ENCODE data around the gene ERLEC1. TPM values are rescaled to one million over a fixed set of nuclear protein-coding genes. Genes with fewer than 3 reads are reported as not detected.
"Not testable (repeated sequence)": the region's sequence is repeated elsewhere in the genome, so short reads cannot be mapped to it uniquely, and the experiment has no call there.

ERLEC1 gene
- total RNA-seq, 4 donors from 2014 or later = 30.9 to 86.1 (median 36.5) TPM

- H3K4me1 ChIP-seq = no peaks in the 10 kb centered on the region
- H3K4me3 ChIP-seq = no peak overlapping the region
- WGBS = 75% methylated on average over 2 of the region's 2 CpGs
- H3K27me3 ChIP-seq = no peaks in the 10 kb centered on the region
- no peaks in the 10 kb centered on the region for H3K36me3 ChIP-seq
- no peak overlapping the region for H3K27ac ChIP-seq
- TF ChIP-seq CTCF (IDR thresholded peaks at IDR 0.05) = no peak
- TF ChIP-seq EP300 (IDR thresholded peaks at IDR 0.05) = no peak
- TF ChIP-seq POLR2AphosphoS5 (IDR thresholded peaks at IDR 0.05) = no peak
- no peak for TF ChIP-seq POLR2A (IDR thresholded peaks at IDR 0.05)
- no peak for DNase-seq (ENCODE audit: low spot score in 2 of 2)
- no peaks in the 10 kb centered on the region for H3K9me3 ChIP-seq
These were observed 56.8 kb downstream of the ERLEC1 start for GRCh38 chr2:53843595-53843994.

- Histone ChIP-seq H3K4me1 (no peaks in the 10 kb centered on the region), H3K27ac (no peak overlapping the region), H3K36me3 (no peaks in the 10 kb centered on the region), H3K9me3 (no peaks in the 10 kb centered on the region), H3K4me3 (no peak overlapping the region), H3K27me3 (no peaks in the 10 kb centered on the region)
- TF ChIP-seq CTCF (IDR thresholded peaks at IDR 0.05) (no peak), EP300 (IDR thresholded peaks at IDR 0.05) (no peak), POLR2A (IDR thresholded peaks at IDR 0.05) (no peak), POLR2AphosphoS5 (IDR thresholded peaks at IDR 0.05) (no peak)
- DNase-seq (ENCODE audit: low spot score in 2 of 2) = no peak
- WGBS = 94% methylated on average over 2 of the region's 2 CpGs
These were observed 61.2 kb downstream of the ERLEC1 start for GRCh38 chr2:53848062-53848461.

GRCh38 chr2:53851052-53851757, 64.4 kb downstream of the ERLEC1 start:
- peaks cover 14% of the 10 kb centered on the region for H3K36me3 ChIP-seq

GRCh38 chr2:53852532-53852931, 65.7 kb downstream of the ERLEC1 start:
- H3K4me1 ChIP-seq = no peaks in the 10 kb centered on the region
- no peaks in the 10 kb centered on the region for H3K9me3 ChIP-seq
- DNase-seq (ENCODE audit: low spot score in 2 of 2) = no peak
- H3K27ac ChIP-seq = no peak overlapping the region
- peaks cover 14% of the 10 kb centered on the region for H3K36me3 ChIP-seq
- H3K4me3 ChIP-seq = no peak overlapping the region
- no peak for TF ChIP-seq POLR2A (IDR thresholded peaks at IDR 0.05)
- TF ChIP-seq CTCF (IDR thresholded peaks at IDR 0.05) = no peak
- WGBS = 96% methylated on average over 4 of the region's 4 CpGs
- H3K27me3 ChIP-seq = no peaks in the 10 kb centered on the region

More at GRCh38 chr2:53851052-53851757, 64.4 kb downstream of the ERLEC1 start:
- not testable (repeated sequence) for DNase-seq (ENCODE audit: low spot score in 2 of 2); H3K9me3 ChIP-seq; H3K27ac ChIP-seq; H3K4me3 ChIP-seq; H3K4me1 ChIP-seq; H3K27me3 ChIP-seq
- 85% methylated on average over 9 of the region's 9 CpGs for WGBS

- no peaks in the 10 kb centered on the region for H3K27me3 ChIP-seq
- TF ChIP-seq CTCF (IDR thresholded peaks at IDR 0.05) = no peak
- TF ChIP-seq POLR2A (IDR thresholded peaks at IDR 0.05) = no peak
- TF ChIP-seq POLR2AphosphoS5 (IDR thresholded peaks at IDR 0.05) = no peak
- TF ChIP-seq EP300 (IDR thresholded peaks at IDR 0.05) = no peak
- H3K4me1 ChIP-seq = peaks cover 5% of the 10 kb centered on the region
- H3K36me3 ChIP-seq = peaks cover 16% of the 10 kb centered on the region
- no peak overlapping the region for H3K4me3 ChIP-seq
- no peak overlapping the region for H3K27ac ChIP-seq
- 82% methylated on average over 2 of the region's 2 CpGs for WGBS
- DNase-seq (ENCODE audit: low spot score in 2 of 2) = no peak
- H3K9me3 ChIP-seq = no peaks in the 10 kb centered on the region
These were observed 67.8 kb downstream of the ERLEC1 start for GRCh38 chr2:53854678-53855077.

- no peak for TF ChIP-seq CTCF (IDR thresholded peaks at IDR 0.05)
- TF ChIP-seq POLR2AphosphoS5 (IDR thresholded peaks at IDR 0.05) = no peak
- no peak for TF ChIP-seq POLR2A (IDR thresholded peaks at IDR 0.05)
- no peak for TF ChIP-seq EP300 (IDR thresholded peaks at IDR 0.05)
- H3K27me3 ChIP-seq = no peaks in the 10 kb centered on the region
- peaks cover 12% of the 10 kb centered on the region for H3K4me1 ChIP-seq
These were observed 69.4 kb downstream of the ERLEC1 start for GRCh38 chr2:53856272-53856671.

More at GRCh38 chr2:53856272-53856671, 69.4 kb downstream of the ERLEC1 start:
- H3K27ac ChIP-seq = no peak overlapping the region
- H3K36me3 ChIP-seq = peaks cover 16% of the 10 kb centered on the region
- H3K9me3 ChIP-seq = no peaks in the 10 kb centered on the region
- DNase-seq (ENCODE audit: low spot score in 2 of 2) = no peak
- no peak overlapping the region for H3K4me3 ChIP-seq
- 83% methylated on average over 2 of the region's 2 CpGs for WGBS

Measured in suprapubic skin (tissue), 4 donors.